ENCODE data around the gene FCHSD1.

FCHSD1 gene

DNA sequence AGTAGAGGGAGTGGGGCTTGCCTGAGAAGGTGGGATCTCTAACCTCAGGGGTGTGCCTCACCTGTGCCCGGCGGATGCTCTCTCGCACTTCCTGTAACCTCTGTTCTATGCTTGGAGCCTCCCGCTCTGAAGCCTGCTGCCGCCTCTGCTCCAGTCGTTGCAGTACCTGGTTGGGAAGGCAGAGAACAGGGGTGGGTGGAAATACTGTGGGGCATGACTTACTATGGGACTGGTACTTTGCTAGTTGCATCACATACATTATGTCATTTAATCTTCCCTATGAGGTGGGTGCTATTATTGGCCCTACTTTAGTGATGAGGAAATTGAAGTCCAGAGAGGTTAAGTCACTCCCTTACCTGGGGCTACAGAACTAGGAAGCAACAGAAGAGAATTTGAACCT, 5.2 kb downstream of the FCHSD1 start:
- WGBS (ENCODE audit: extremely low coverage, insufficient coverage, low lambda C conversion rate), result no CpG with 5 or more reads among the region's 6 CpGs
- H3K4me1 ChIP-seq (ENCODE audit: control insufficient read depth, low read depth, low read length), result peaks cover 2% of the 10 kb centered on the region

DNA sequence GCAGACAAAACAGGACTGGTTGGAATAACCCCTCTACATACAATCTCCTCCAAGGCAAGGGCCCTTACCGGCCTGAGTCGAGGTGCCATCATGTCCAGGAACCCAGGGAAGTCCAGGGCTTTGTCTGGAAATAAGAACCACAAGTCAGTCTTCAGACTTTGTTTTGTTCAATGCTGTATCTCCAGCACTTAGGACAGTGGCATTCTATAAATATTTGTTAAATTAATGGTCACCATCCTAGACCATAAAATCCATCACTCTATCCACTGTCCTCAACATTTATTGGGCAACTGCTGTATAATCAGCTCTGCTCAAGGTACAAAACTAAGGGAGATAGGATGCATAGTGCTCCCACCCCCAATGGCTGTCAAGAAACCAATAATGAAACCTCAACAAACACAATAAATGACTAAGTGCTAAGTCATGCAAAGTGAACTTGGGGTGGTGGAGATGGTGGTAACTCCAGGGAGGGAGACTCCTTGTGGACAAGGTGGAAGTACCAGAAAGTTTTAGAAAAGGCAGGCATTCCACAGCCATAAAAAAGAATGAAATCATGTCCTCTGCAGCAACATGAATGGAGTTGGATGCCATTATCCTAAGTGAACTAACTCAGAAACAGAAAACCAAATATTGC, 9.5 kb downstream of the FCHSD1 start:
- no peak overlapping the region for H3K56ac ChIP-seq (ENCODE audit: low read length)
- H3K4me2 ChIP-seq (ENCODE audit: low read length), result no peak overlapping the region
- no peak overlapping the region for H3K27ac ChIP-seq (ENCODE audit: low read depth, low read length)
- H3K79me2 ChIP-seq (ENCODE audit: control insufficient read depth, insufficient read depth, low read length), result no peaks in the 10 kb centered on the region
- no peak overlapping the region for H3K18ac ChIP-seq (ENCODE audit: low read length)
- no peak overlapping the region for H4K5ac ChIP-seq (ENCODE audit: low read length)
- H3K4me1 ChIP-seq (ENCODE audit: control insufficient read depth, low read depth, low read length), result peaks cover 2% of the 10 kb centered on the region
- H3K4me3 ChIP-seq (ENCODE audit: low read length), result no peak overlapping the region
- H4K8ac ChIP-seq (ENCODE audit: low read depth, low read length), result no peak overlapping the region
- no peaks in the 10 kb centered on the region for H3K79me1 ChIP-seq (ENCODE audit: low read length)
- peak; percentile 82 for DNase-seq
- no CpG with 5 or more reads among the region's 2 CpGs for WGBS (ENCODE audit: extremely low coverage, insufficient coverage, low lambda C conversion rate)
- H3K36me3 ChIP-seq (ENCODE audit: control insufficient read depth, insufficient read depth, low read length), result no peaks in the 10 kb centered on the region
- H2AK5ac ChIP-seq (ENCODE audit: low read length), result no peak overlapping the region
- no peak overlapping the region for H3K9ac ChIP-seq (ENCODE audit: low read length)
- H2BK15ac ChIP-seq (replicated peaks; ENCODE audit: low read depth), result no peak overlapping the region
- no peak overlapping the region for H2BK120ac ChIP-seq (ENCODE audit: low read depth, low read length)
- H2BK5ac ChIP-seq (ENCODE audit: low read length), result no peak overlapping the region
- no peak overlapping the region for H3K23ac ChIP-seq (ENCODE audit: low read length)
- no peaks in the 10 kb centered on the region for H3K27me3 ChIP-seq (ENCODE audit: insufficient read depth, low read length, poor library complexity)
- no peak overlapping the region for H3K4ac ChIP-seq (ENCODE audit: low read depth, low read length)

More for the DNA sequence above, 5.2 kb downstream of the FCHSD1 start:
- no peak overlapping the region for H2AK5ac ChIP-seq (ENCODE audit: low read length)
- no peak overlapping the region for H3K23ac ChIP-seq (ENCODE audit: low read length)
- no peak overlapping the region for H3K4me3 ChIP-seq (ENCODE audit: low read length)
- no peak overlapping the region for H4K8ac ChIP-seq (ENCODE audit: low read depth, low read length)
- H3K4ac ChIP-seq (ENCODE audit: low read depth, low read length), result no peak overlapping the region
- H3K27ac ChIP-seq (ENCODE audit: low read depth, low read length), result no peak overlapping the region
- no peaks in the 10 kb centered on the region for H3K79me1 ChIP-seq (ENCODE audit: low read length)
- H3K4me2 ChIP-seq (ENCODE audit: low read length), result no peak overlapping the region
- H3K36me3 ChIP-seq (ENCODE audit: control insufficient read depth, insufficient read depth, low read length), result no peaks in the 10 kb centered on the region
- no peak for DNase-seq
- no peak overlapping the region for H2BK5ac ChIP-seq (ENCODE audit: low read length)
- H2BK15ac ChIP-seq (replicated peaks; ENCODE audit: low read depth), result no peak overlapping the region
- no peaks in the 10 kb centered on the region for H3K79me2 ChIP-seq (ENCODE audit: control insufficient read depth, insufficient read depth, low read length)
- H3K27me3 ChIP-seq (ENCODE audit: insufficient read depth, low read length, poor library complexity), result no peaks in the 10 kb centered on the region
- no peak overlapping the region for H3K56ac ChIP-seq (ENCODE audit: low read length)
- no peak overlapping the region for H3K9ac ChIP-seq (ENCODE audit: low read length)
- no peak overlapping the region for H4K5ac ChIP-seq (ENCODE audit: low read length)
- no peak overlapping the region for H3K18ac ChIP-seq (ENCODE audit: low read length)
- no peak overlapping the region for H2BK120ac ChIP-seq (ENCODE audit: low read depth, low read length)

DNA sequence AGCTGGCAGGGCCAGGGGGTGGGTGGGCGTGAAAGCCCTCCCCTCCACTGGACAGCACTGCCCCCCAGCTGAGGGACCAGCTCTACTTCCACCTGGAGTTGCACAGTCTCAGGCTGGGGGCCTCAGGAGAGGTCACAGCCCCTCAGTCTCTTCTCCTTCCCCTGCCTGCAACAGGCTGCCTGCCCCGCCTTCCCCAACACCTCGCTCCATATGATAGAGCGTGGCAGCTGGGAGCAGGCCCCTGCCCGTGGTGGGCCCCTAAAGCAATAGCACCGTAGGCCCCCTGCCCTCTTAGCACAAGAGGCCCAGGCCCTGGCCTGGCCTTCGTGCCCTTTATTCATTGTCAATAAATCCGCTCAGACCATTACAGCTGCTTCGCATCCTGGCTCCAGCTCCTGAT, 10.5 kb downstream of the FCHSD1 start:
- Histone ChIP-seq H3K23ac (ENCODE audit: low read length) (no peak overlapping the region), H2BK5ac (ENCODE audit: low read length) (no peak overlapping the region), H3K4me3 (ENCODE audit: low read length) (no peak overlapping the region), H3K36me3 (ENCODE audit: control insufficient read depth, insufficient read depth, low read length) (no peaks in the 10 kb centered on the region), H3K56ac (ENCODE audit: low read length) (no peak overlapping the region), H3K79me2 (ENCODE audit: control insufficient read depth, insufficient read depth, low read length) (peaks cover 7% of the 10 kb centered on the region), H3K9ac (ENCODE audit: low read length) (no peak overlapping the region), H3K4ac (ENCODE audit: low read depth, low read length) (no peak overlapping the region), H2BK15ac (replicated peaks; ENCODE audit: low read depth) (no peak overlapping the region), H3K4me2 (ENCODE audit: low read length) (no peak overlapping the region), H3K27ac (ENCODE audit: low read depth, low read length) (no peak overlapping the region), H2BK120ac (ENCODE audit: low read depth, low read length) (no peak overlapping the region), H4K5ac (ENCODE audit: low read length) (no peak overlapping the region), H3K27me3 (ENCODE audit: insufficient read depth, low read length, poor library complexity) (no peaks in the 10 kb centered on the region), H3K4me1 (ENCODE audit: control insufficient read depth, low read depth, low read length) (peaks cover 2% of the 10 kb centered on the region), H2AK5ac (ENCODE audit: low read length) (no peak overlapping the region), H3K18ac (ENCODE audit: low read length) (no peak overlapping the region), H4K8ac (ENCODE audit: low read depth, low read length) (no peak overlapping the region), H3K79me1 (ENCODE audit: low read length) (peaks cover 5% of the 10 kb centered on the region)
- DNase-seq, result no peak
- WGBS (ENCODE audit: extremely low coverage, insufficient coverage, low lambda C conversion rate), result no CpG with 5 or more reads among the region's 9 CpGs

- Histone ChIP-seq H3K56ac (ENCODE audit: low read length) (no peak overlapping the region), H3K18ac (ENCODE audit: low read length) (no peak overlapping the region), H2BK15ac (replicated peaks; ENCODE audit: low read depth) (no peak overlapping the region), H3K4ac (ENCODE audit: low read depth, low read length) (no peak overlapping the region), H2AK5ac (ENCODE audit: low read length) (no peak overlapping the region), H2BK120ac (ENCODE audit: low read depth, low read length) (no peak overlapping the region), H2BK5ac (ENCODE audit: low read length) (no peak overlapping the region), H4K5ac (ENCODE audit: low read length) (no peak overlapping the region), H3K36me3 (ENCODE audit: control insufficient read depth, insufficient read depth, low read length) (no peaks in the 10 kb centered on the region), H3K9ac (ENCODE audit: low read length) (no peak overlapping the region), H3K23ac (ENCODE audit: low read length) (no peak overlapping the region), H3K79me1 (ENCODE audit: low read length) (peaks cover 5% of the 10 kb centered on the region), H3K4me2 (ENCODE audit: low read length) (no peak overlapping the region), H3K4me3 (ENCODE audit: low read length) (no peak overlapping the region), H3K79me2 (ENCODE audit: control insufficient read depth, insufficient read depth, low read length) (peaks cover 14% of the 10 kb centered on the region), H3K27ac (ENCODE audit: low read depth, low read length) (no peak overlapping the region), H3K27me3 (ENCODE audit: insufficient read depth, low read length, poor library complexity) (no peaks in the 10 kb centered on the region), H4K8ac (ENCODE audit: low read depth, low read length) (no peak overlapping the region), H3K4me1 (ENCODE audit: control insufficient read depth, low read depth, low read length) (peaks cover 2% of the 10 kb centered on the region)
- DNase-seq, result no peak
- WGBS (ENCODE audit: extremely low coverage, insufficient coverage, low lambda C conversion rate), result no CpG with 5 or more reads among the region's 3 CpGs
These were observed 11.2 kb downstream of the FCHSD1 start for GRCh38 chr5:141640051-141640415.

DNA sequence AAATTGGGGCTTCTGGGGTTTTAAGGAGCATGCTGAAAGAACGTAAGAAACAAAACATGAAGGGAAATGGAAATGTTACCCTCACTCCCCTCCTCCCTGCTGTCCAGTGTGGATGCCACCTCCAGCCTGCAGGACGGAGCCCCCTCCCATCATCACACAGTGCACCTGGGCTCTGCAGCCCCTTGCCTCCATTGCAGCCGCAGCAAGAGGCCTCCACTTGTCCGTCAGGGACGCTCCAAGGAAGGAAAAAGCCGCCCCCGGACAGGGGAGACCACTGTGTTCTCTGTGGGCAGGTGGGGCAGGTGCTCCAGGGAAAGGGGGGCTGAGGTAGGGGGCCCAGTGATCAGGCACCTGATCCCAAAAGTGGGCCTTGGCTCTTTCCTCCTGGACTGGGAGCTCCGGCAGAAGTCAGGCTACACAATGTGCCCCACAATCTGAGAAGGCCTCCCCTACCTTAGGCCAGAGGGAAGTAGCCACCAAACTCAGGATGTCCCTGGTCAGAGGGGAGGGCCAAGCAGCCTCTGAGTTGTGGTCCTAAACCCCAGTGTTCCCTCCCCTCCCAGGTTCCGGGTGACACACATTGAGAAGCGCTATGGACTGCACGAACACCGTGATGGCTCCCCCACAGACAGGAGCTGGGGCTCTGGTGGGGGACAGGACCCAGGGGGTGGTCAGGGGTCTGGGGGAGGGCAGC, 11.7 kb downstream of the FCHSD1 start:
- WGBS (ENCODE audit: extremely low coverage, insufficient coverage, low lambda C conversion rate), result no CpG with 5 or more reads among the region's 12 CpGs
- H3K79me1 ChIP-seq (ENCODE audit: low read length), result peaks cover 8% of the 10 kb centered on the region
- no peaks in the 10 kb centered on the region for H3K27me3 ChIP-seq (ENCODE audit: insufficient read depth, low read length, poor library complexity)
- H2BK15ac ChIP-seq (replicated peaks; ENCODE audit: low read depth), result no peak overlapping the region
- peaks cover 2% of the 10 kb centered on the region for H3K4me1 ChIP-seq (ENCODE audit: control insufficient read depth, low read depth, low read length)
- H3K27ac ChIP-seq (ENCODE audit: low read depth, low read length), result no peak overlapping the region
- no peak overlapping the region for H2BK120ac ChIP-seq (ENCODE audit: low read depth, low read length)
- H2AK5ac ChIP-seq (ENCODE audit: low read length), result no peak overlapping the region
- no peak overlapping the region for H3K4me2 ChIP-seq (ENCODE audit: low read length)
- no peak overlapping the region for H2BK5ac ChIP-seq (ENCODE audit: low read length)
- no peak overlapping the region for H3K23ac ChIP-seq (ENCODE audit: low read length)
- H3K9ac ChIP-seq (ENCODE audit: low read length), result no peak overlapping the region
- DNase-seq, result no peak
- H3K18ac ChIP-seq (ENCODE audit: low read length), result no peak overlapping the region
- no peaks in the 10 kb centered on the region for H3K36me3 ChIP-seq (ENCODE audit: control insufficient read depth, insufficient read depth, low read length)
- no peak overlapping the region for H4K5ac ChIP-seq (ENCODE audit: low read length)
- H3K4ac ChIP-seq (ENCODE audit: low read depth, low read length), result no peak overlapping the region
- peaks cover 19% of the 10 kb centered on the region for H3K79me2 ChIP-seq (ENCODE audit: control insufficient read depth, insufficient read depth, low read length)
- no peak overlapping the region for H4K8ac ChIP-seq (ENCODE audit: low read depth, low read length)
- no peak overlapping the region for H3K56ac ChIP-seq (ENCODE audit: low read length)
- H3K4me3 ChIP-seq (ENCODE audit: low read length), result no peak overlapping the region

DNA sequence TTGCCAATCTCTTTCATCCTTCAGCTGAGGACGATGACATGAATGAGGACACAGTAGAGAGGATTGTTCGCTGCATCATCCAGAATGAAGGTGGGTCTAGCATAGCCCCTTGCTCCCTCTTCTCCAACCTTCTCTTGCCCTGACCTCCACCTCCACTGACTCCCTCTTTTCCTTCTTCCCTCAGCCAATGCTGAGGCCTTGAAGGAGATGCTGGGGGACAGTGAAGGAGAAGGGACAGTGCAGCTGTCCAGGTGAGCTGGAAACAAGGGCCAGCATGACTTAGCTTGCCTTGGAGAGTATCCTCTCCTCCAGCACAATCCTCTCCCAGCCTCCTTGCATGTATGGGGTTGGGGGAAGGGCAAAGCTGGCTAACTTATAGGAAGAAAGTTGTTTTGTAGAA, 12.4 kb downstream of the FCHSD1 start:
- no peak overlapping the region for H4K5ac ChIP-seq (ENCODE audit: low read length)
- no peak overlapping the region for H3K9ac ChIP-seq (ENCODE audit: low read length)
- H3K36me3 ChIP-seq (ENCODE audit: control insufficient read depth, insufficient read depth, low read length), result no peaks in the 10 kb centered on the region
- H3K4me1 ChIP-seq (ENCODE audit: control insufficient read depth, low read depth, low read length), result peaks cover 2% of the 10 kb centered on the region
- H3K4me2 ChIP-seq (ENCODE audit: low read length), result no peak overlapping the region
- H2BK5ac ChIP-seq (ENCODE audit: low read length), result no peak overlapping the region
- no peak overlapping the region for H2BK120ac ChIP-seq (ENCODE audit: low read depth, low read length)
- H3K18ac ChIP-seq (ENCODE audit: low read length), result no peak overlapping the region
- no peak for DNase-seq
- no peak overlapping the region for H3K27ac ChIP-seq (ENCODE audit: low read depth, low read length)
- H4K8ac ChIP-seq (ENCODE audit: low read depth, low read length), result no peak overlapping the region
- no peak overlapping the region for H2BK15ac ChIP-seq (replicated peaks; ENCODE audit: low read depth)
- H3K79me2 ChIP-seq (ENCODE audit: control insufficient read depth, insufficient read depth, low read length), result peaks cover 21% of the 10 kb centered on the region
- H3K23ac ChIP-seq (ENCODE audit: low read length), result no peak overlapping the region
- no CpG with 5 or more reads among the region's 2 CpGs for WGBS (ENCODE audit: extremely low coverage, insufficient coverage, low lambda C conversion rate)
- peaks cover 9% of the 10 kb centered on the region for H3K79me1 ChIP-seq (ENCODE audit: low read length)
- no peak overlapping the region for H3K56ac ChIP-seq (ENCODE audit: low read length)
- H3K4me3 ChIP-seq (ENCODE audit: low read length), result no peak overlapping the region
- H3K27me3 ChIP-seq (ENCODE audit: insufficient read depth, low read length, poor library complexity), result no peaks in the 10 kb centered on the region
- H3K4ac ChIP-seq (ENCODE audit: low read depth, low read length), result no peak overlapping the region
- H2AK5ac ChIP-seq (ENCODE audit: low read length), result no peak overlapping the region

Data from mesendoderm (in vitro differentiated cells).